NB4 (cell line): ENCODE measurements around the gene PHAF1.

Experiments
- CTCF ChIP-seq: IDR thresholded peaks from one replicate; pipeline ENCODE4 v1.5.1; 2012; ENCODE audit warnings: low read depth, low read length
- POLR2A ChIP-seq: IDR thresholded peaks from 2 replicates; pipeline ENCODE4 v1.6.1; 2011; ENCODE audit warnings: mild to moderate bottlenecking; ENCODE audit not compliant: insufficient read length; ENCODE audit errors: extremely low read depth

GRCh38 chr16:67129422-67129821, 19.7 kb downstream of the PHAF1 start:
- TF ChIP-seq CTCF (no peak), POLR2A (no peak)
